MM.1S (cell line): ENCODE results near the gene ATP6V1G2.

Experiments
- CTCF ChIP-seq: fragments of 300-600 bp; sonication (generic); IDR thresholded peaks from 2 replicates; pipeline ENCODE4 v1.5.1; 2016; ENCODE audit warnings: antibody characterized with exemption, low read length, mixed read lengths
- EZH2phosphoT487 ChIP-seq: fragments of 300-600 bp; sonication (generic); IDR thresholded peaks from 2 replicates; pipeline ENCODE4 v1.6.1; 2018; ENCODE audit warnings: antibody characterized with exemption, low read length

- no peak for TF ChIP-seq CTCF
- no peak for TF ChIP-seq EZH2phosphoT487
These were observed 35.2 kb upstream of the ATP6V1G2 start for GRCh38 chr6:31581434-31582229.
